Body of pancreas (tissue), 4 donors: Measurements from ENCODE around the gene KYAT1.

Experiments
- POLR2A ChIP-seq, 3 donors: fragments of 450-650 bp; IDR thresholded peaks; one replicate each; pipeline ENCODE4 v1.6.1; 2016; ENCODE audit warnings: antibody characterized with exemption in 3 of 3, mild to moderate bottlenecking in 2 of 3
- TF ChIP-seq, protein P1 (sequence below), 7 experiments: fragments of 450-650 bp in 4 of 7; fragments of 200-600 bp in 3 of 7; sonication (generic) in 3 of 7; IDR thresholded peaks; one replicate each; pipeline ENCODE4 v1.5.1; 2016 to 2019; ENCODE audit warnings: antibody characterized with exemption in 7 of 7

DNA sequence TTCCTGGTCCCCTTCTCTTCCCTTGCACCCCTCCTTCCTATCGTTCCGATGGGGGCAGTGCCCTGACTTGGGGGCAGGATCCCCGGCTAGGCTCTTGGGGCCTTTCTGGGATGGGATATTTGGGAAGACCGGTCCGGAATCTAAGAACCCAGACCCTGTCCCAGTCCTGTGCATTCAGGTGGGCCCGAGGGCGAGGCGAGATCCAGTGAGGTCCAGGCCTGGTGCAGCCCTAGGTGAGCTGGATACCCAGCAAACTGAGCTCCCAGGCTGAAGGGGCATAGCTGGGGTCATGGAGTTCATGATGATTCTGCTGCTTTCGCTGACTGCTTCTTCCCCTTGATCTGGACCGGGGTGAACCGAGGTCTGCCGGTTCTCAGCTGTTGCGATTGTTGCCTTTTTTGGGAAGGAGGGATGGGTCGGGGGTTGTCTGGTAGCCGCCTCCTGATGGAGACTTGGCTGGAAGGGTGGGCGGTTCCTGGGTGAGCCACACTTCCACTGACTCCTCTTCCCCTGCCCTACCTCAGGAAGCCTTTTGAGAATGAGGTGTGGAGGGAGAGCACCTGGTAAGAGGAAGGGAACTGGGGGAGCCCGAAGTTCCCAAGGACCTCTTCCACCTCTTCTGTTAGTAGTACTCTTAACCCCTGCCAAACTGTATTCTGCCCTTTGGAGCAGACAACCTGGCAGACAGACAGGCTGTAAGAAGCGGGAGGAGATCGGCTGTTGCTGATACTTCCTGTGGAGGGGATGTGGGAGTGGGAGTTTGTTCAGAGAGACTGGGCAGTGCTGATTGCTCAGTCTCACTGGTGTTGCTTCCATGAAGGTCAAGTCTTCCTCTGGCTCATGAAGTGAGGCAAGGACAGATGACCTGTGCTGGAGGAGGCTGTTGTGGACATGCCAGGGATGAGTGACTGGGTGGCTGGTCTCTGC is 1.2 kb upstream of the KYAT1 start:
- TF ChIP-seq, protein P1, sequence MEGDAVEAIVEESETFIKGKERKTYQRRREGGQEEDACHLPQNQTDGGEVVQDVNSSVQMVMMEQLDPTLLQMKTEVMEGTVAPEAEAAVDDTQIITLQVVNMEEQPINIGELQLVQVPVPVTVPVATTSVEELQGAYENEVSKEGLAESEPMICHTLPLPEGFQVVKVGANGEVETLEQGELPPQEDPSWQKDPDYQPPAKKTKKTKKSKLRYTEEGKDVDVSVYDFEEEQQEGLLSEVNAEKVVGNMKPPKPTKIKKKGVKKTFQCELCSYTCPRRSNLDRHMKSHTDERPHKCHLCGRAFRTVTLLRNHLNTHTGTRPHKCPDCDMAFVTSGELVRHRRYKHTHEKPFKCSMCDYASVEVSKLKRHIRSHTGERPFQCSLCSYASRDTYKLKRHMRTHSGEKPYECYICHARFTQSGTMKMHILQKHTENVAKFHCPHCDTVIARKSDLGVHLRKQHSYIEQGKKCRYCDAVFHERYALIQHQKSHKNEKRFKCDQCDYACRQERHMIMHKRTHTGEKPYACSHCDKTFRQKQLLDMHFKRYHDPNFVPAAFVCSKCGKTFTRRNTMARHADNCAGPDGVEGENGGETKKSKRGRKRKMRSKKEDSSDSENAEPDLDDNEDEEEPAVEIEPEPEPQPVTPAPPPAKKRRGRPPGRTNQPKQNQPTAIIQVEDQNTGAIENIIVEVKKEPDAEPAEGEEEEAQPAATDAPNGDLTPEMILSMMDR (IDR thresholded peaks at IDR 0.05) = no peak
- no peak for TF ChIP-seq POLR2A (IDR thresholded peaks at IDR 0.05)
